Lower leg skin (tissue), 3 donors: Measurements from ENCODE around the gene ARMH1.

Source experiments
- CTCF ChIP-seq, 3 donors: fragments of 450-650 bp; IDR thresholded peaks; one replicate each; pipeline ENCODE4 v1.5.1; 2016; ENCODE audit warnings: antibody characterized with exemption in 3 of 3, mild to moderate bottlenecking in 3 of 3, moderate library complexity in 2 of 3
- POLR2A ChIP-seq, 2 donors: fragments of 450-650 bp; IDR thresholded peaks; one replicate each; pipeline ENCODE4 v1.6.1; 2016 to 2017; ENCODE audit warnings: antibody characterized with exemption in 2 of 2, mild to moderate bottlenecking in 1 of 2, moderate library complexity in 1 of 2

GRCh38 chr1:44705938-44706337, 31.4 kb downstream of the ARMH1 start:
- TF ChIP-seq CTCF (IDR thresholded peaks at IDR 0.05) = no peak
- no peak for TF ChIP-seq POLR2A (IDR thresholded peaks at IDR 0.05)
